ENCODE results near the gene LRCH1. TPM values are rescaled to one million over a fixed set of nuclear protein-coding genes. Genes with fewer than 3 reads are reported as not detected.

LRCH1 gene
- total RNA-seq, 4 donors from 2014 or later: 34.3 to 43.9 (median 40.3) TPM

- no peak for TF ChIP-seq CTCF (IDR thresholded peaks at IDR 0.05)
- no peak for TF ChIP-seq POLR2A (IDR thresholded peaks at IDR 0.05)
- 56 to 65% methylated on average over 7 of the region's 7 CpGs for WGBS, 2 donors
- intact Hi-C loops (cut with DNase I; ENCODE audit: low total_unique reads): no loop called here
- H3K4me3 ChIP-seq (ENCODE audit: low read depth, poor library complexity, severe bottlenecking): no peak overlapping the region
- DNase-seq (ENCODE audit: low spot score in 2 of 2): no peak
Measured at GRCh38 chr13:46665633-46666482, 112.9 kb downstream of the LRCH1 start.

- intact Hi-C loops (cut with DNase I; ENCODE audit: low total_unique reads): no loop called here
- no peak for TF ChIP-seq POLR2A (IDR thresholded peaks at IDR 0.05)
- TF ChIP-seq CTCF (IDR thresholded peaks at IDR 0.05): no peak
- no peak overlapping the region for H3K4me3 ChIP-seq (ENCODE audit: low read depth, poor library complexity, severe bottlenecking)
- 63 to 80% methylated on average over 3 of the region's 3 CpGs for WGBS, 2 donors
- DNase-seq (ENCODE audit: low spot score in 2 of 2): no peak
Measured at GRCh38 chr13:46666727-46667456, 113.9 kb downstream of the LRCH1 start.

GRCh38 chr13:46667687-46668281, 114.8 kb downstream of the LRCH1 start:
- TF ChIP-seq POLR2A (IDR thresholded peaks at IDR 0.05): no peak
- TF ChIP-seq CTCF (IDR thresholded peaks at IDR 0.05): no peak
- 66 to 69% methylated on average over 4 of the region's 4 CpGs for WGBS, 2 donors
- H3K4me3 ChIP-seq (ENCODE audit: low read depth, poor library complexity, severe bottlenecking): no peak overlapping the region
- DNase-seq (ENCODE audit: low spot score in 2 of 2): no peak
- intact Hi-C loops (cut with DNase I; ENCODE audit: low total_unique reads): no loop called here

GRCh38 chr13:46668302-46668720, 115.3 kb downstream of the LRCH1 start:
- 33 to 52% methylated on average over 3 of the region's 3 CpGs for WGBS, 2 donors
- TF ChIP-seq CTCF (IDR thresholded peaks at IDR 0.05) (no peak), POLR2A (IDR thresholded peaks at IDR 0.05) (no peak)
- H3K4me3 ChIP-seq (ENCODE audit: low read depth, poor library complexity, severe bottlenecking): no peak overlapping the region
- intact Hi-C loops (cut with DNase I; ENCODE audit: low total_unique reads): no loop called here
- DNase-seq (ENCODE audit: low spot score in 2 of 2): peak in 1 of 2 donors; percentile 53

GRCh38 chr13:46668931-46669525, 116.1 kb downstream of the LRCH1 start:
- H3K4me3 ChIP-seq (ENCODE audit: low read depth, poor library complexity, severe bottlenecking): no peak overlapping the region
- no peak for TF ChIP-seq POLR2A (IDR thresholded peaks at IDR 0.05)
- TF ChIP-seq CTCF (IDR thresholded peaks at IDR 0.05): no peak
- intact Hi-C loops (cut with DNase I; ENCODE audit: low total_unique reads): no loop called here
- WGBS, 2 donors: 71 to 73% methylated on average over 6 of the region's 6 CpGs
- no peak for DNase-seq (ENCODE audit: low spot score in 2 of 2)

All from lower leg skin (tissue), 4 donors.